ENCODE measurements around the gene BCAS3.
A peak's percentile ranks its signal among the peaks of the same experiment; 100 is the strongest.

BCAS3 gene

GRCh38 chr17:60993497-60993896 lies 315.8 kb downstream of the BCAS3 start:
- TF ChIP-seq YY1 (IDR thresholded peaks at IDR 0.05; ENCODE audit: low read depth) = no peak
- TF ChIP-seq ZBTB7A (IDR thresholded peaks at IDR 0.05; ENCODE audit: low read depth) = no peak
- TF ChIP-seq CEBPB (IDR thresholded peaks at IDR 0.05) = no peak
- TF ChIP-seq CREB1 (IDR thresholded peaks at IDR 0.05; ENCODE audit: low read depth) = no peak
- no peak for TF ChIP-seq MAX (IDR thresholded peaks at IDR 0.05)

GRCh38 chr17:60995680-60996079 lies 318.0 kb downstream of the BCAS3 start:
- no peak for TF ChIP-seq EP300 (IDR thresholded peaks at IDR 0.05; ENCODE audit: borderline replicate concordance)
- no peak for TF ChIP-seq EGR1 (IDR thresholded peaks at IDR 0.05)
- no peak for TF ChIP-seq REST (IDR thresholded peaks at IDR 0.05; ENCODE audit: low read depth)
- no peak for TF ChIP-seq USF1 (IDR thresholded peaks at IDR 0.05)
- TF ChIP-seq MAX (IDR thresholded peaks at IDR 0.05) = no peak
- TF ChIP-seq CEBPB (IDR thresholded peaks at IDR 0.05) = no peak
- TF ChIP-seq TAF1 (IDR thresholded peaks at IDR 0.05; ENCODE audit: low read depth) = no peak
- no peak for TF ChIP-seq TCF12 (IDR thresholded peaks at IDR 0.05; ENCODE audit: low read depth)
- no peak for TF ChIP-seq RAD21 (IDR thresholded peaks at IDR 0.05; ENCODE audit: low read depth)
- no peak for TF ChIP-seq CREB1 (IDR thresholded peaks at IDR 0.05; ENCODE audit: low read depth)

- no peak for TF ChIP-seq NFIC (IDR thresholded peaks at IDR 0.05)
- no peak for TF ChIP-seq FOXM1 (IDR thresholded peaks at IDR 0.05; ENCODE audit: borderline replicate concordance, low read depth)
- TF ChIP-seq REST (IDR thresholded peaks at IDR 0.05; ENCODE audit: low read depth) = no peak
- no peak for TF ChIP-seq CREB1 (IDR thresholded peaks at IDR 0.05; ENCODE audit: low read depth)
- TF ChIP-seq EP300 (IDR thresholded peaks at IDR 0.05; ENCODE audit: borderline replicate concordance) = no peak
- TF ChIP-seq EGR1 (IDR thresholded peaks at IDR 0.05) = no peak
- no peak for TF ChIP-seq MAX (IDR thresholded peaks at IDR 0.05)
- TF ChIP-seq RAD21 (IDR thresholded peaks at IDR 0.05; ENCODE audit: low read depth) = no peak
- TF ChIP-seq TCF12 (IDR thresholded peaks at IDR 0.05; ENCODE audit: low read depth) = no peak
These were observed 323.3 kb downstream of the BCAS3 start for GRCh38 chr17:61000911-61001310.

GRCh38 chr17:61002316-61002736 lies 324.7 kb downstream of the BCAS3 start:
- no peak for TF ChIP-seq EP300 (IDR thresholded peaks at IDR 0.05; ENCODE audit: borderline replicate concordance)
- peak; percentile 56 for TF ChIP-seq RAD21 (IDR thresholded peaks at IDR 0.05; ENCODE audit: low read depth)
- no peak for TF ChIP-seq NFIC (IDR thresholded peaks at IDR 0.05)

GRCh38 chr17:61005358-61005757 lies 327.7 kb downstream of the BCAS3 start:
- no peak for TF ChIP-seq YY1 (IDR thresholded peaks at IDR 0.05; ENCODE audit: low read depth)
- TF ChIP-seq CEBPB (IDR thresholded peaks at IDR 0.05) = no peak
- no peak for TF ChIP-seq FOXM1 (IDR thresholded peaks at IDR 0.05; ENCODE audit: borderline replicate concordance, low read depth)
- no peak for TF ChIP-seq TCF12 (IDR thresholded peaks at IDR 0.05; ENCODE audit: low read depth)
- no peak for TF ChIP-seq MAX (IDR thresholded peaks at IDR 0.05)
- TF ChIP-seq TEAD4 (IDR thresholded peaks at IDR 0.05) = no peak
- no peak for TF ChIP-seq TAF1 (IDR thresholded peaks at IDR 0.05; ENCODE audit: low read depth)
- TF ChIP-seq USF1 (IDR thresholded peaks at IDR 0.05) = no peak
- TF ChIP-seq RAD21 (IDR thresholded peaks at IDR 0.05; ENCODE audit: low read depth) = no peak
- no peak for TF ChIP-seq REST (IDR thresholded peaks at IDR 0.05; ENCODE audit: low read depth)
- TF ChIP-seq NFIC (IDR thresholded peaks at IDR 0.05) = no peak
- no peak for TF ChIP-seq CREB1 (IDR thresholded peaks at IDR 0.05; ENCODE audit: low read depth)
- no peak for TF ChIP-seq EP300 (IDR thresholded peaks at IDR 0.05; ENCODE audit: borderline replicate concordance)
- no peak for TF ChIP-seq EGR1 (IDR thresholded peaks at IDR 0.05)
- no peak for TF ChIP-seq ZBTB7A (IDR thresholded peaks at IDR 0.05; ENCODE audit: low read depth)

Data from Ishikawa (cell line).